Loucy (cell line): ENCODE data around the gene CDS2.

Experiments used
- CTCF ChIP-seq: fragments of 200-600 bp; sonication (generic); conservative IDR thresholded peaks from 2 replicates; pipeline ENCODE4 v1.5.1; 2014; ENCODE audit warnings: mild to moderate bottlenecking, antibody characterized with exemption, low read length
- EZH2phosphoT487 ChIP-seq: fragments of 200-600 bp; IDR thresholded peaks from 2 replicates; pipeline ENCODE4 v1.6.1; 2018; ENCODE audit warnings: antibody characterized with exemption, mild to moderate bottlenecking, moderate library complexity, borderline replicate concordance

GRCh38 chr20:5180421-5180820 lies 53.6 kb downstream of the CDS2 start:
- no peak for TF ChIP-seq CTCF
- no peak for TF ChIP-seq EZH2phosphoT487
